Activated CD8-positive, alpha-beta memory T cell treated with anti-CD3 and anti-CD28 coated beads for 36 hours (primary cell): ENCODE measurements around the gene AP2A2. TPM values are rescaled to one million over a fixed set of nuclear protein-coding genes. Genes with fewer than 3 reads are reported as not detected.

Experiments
- CTCF ChIA-PET: fragments of 350-600 bp; sonication (Branson Sonifier 250); formaldehyde crosslinking; loops from one replicate; lab custom pipeline; 2021; ENCODE audit warnings: antibody characterized with exemption; lab: Charles Lee
- POLR2A ChIA-PET: fragments of 350-600 bp; sonication (Branson Sonifier 250); formaldehyde crosslinking; loops from one replicate; lab custom pipeline; 2021; ENCODE audit warnings: antibody characterized with exemption; lab: Charles Lee
- total RNA-seq, 2 experiments: library from RNA; stranded (reverse); gene quantifications; one replicate each; pipeline ENCODE4 v1.2.3, GENCODE V29; 2021

The AP2A2 gene
- total RNA-seq, 2 experiments from 2014 or later = 37.8 to 38.3 TPM

- ChIA-PET POLR2A (no interaction called here), CTCF (no interaction called here)
Measured at GRCh38 chr11:963852-964251, 38.2 kb downstream of the AP2A2 start.

DNA sequence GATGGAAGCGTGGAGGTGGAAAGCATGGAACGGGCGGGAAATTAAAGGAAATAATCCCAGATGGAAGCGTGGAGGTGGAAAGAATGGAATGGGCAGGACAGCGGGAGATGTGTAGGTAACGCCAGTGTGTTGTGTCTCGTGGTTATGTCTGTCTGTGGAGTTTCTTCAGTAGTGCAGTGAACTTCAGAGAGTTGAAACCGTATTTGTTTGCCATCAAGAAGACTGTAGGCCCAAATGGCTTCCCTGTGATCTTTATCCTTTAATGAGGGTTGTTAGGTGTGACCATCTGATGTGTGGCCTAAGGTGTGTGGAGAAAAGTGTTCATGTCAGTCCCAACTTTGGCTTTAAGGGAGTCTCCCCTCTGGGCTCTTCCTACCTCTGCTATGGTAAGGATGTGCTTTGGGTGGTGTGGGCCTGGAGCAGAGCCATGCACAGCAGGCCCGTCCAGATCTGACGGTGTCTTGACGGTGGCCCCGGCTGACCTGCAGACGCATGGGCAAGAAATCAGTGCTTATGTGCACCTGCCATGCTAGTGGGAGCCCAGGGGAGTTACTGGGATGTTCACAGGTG is 39.6 kb downstream of the AP2A2 start:
- CTCF ChIA-PET = no interaction called here
- POLR2A ChIA-PET = no interaction called here

DNA sequence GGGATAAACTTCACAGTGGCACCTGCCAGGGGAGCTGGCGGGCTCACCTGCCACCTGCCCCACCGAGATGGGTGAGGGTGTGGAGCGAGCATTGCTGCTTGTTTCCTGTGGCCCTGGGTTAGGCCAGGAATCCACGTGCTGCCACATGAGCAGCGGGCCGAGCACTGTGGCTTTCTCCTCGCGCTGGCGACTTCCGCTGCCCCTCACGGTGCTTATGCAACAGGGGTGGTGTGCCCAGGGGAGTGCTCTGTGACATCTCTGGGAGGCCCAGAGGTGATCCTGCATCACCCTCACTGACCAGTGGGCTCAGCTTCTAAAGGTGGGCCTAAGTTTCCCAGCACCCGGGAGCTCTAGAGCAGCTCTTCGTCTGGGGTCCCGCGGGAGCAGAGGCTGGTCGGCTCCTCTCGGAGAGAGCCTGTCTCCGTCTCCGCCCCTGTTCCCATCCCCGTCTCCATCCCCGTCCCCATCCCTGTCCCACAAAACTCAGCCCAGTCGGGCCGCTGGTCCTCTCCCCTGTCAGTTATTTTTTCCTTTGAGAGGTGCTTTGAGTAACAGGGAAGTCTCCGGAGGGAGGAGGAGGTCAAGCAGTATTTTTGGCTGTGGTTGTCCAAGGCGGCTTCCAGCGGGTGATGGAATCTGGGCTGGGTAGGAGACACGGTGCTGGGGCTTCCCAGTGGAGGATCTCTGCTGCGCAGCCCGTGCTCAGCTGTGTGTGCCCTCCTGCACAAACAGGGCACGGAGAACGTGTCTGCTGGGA is 42.5 kb downstream of the AP2A2 start:
- ChIA-PET POLR2A (no interaction called here), CTCF (no interaction called here)

DNA sequence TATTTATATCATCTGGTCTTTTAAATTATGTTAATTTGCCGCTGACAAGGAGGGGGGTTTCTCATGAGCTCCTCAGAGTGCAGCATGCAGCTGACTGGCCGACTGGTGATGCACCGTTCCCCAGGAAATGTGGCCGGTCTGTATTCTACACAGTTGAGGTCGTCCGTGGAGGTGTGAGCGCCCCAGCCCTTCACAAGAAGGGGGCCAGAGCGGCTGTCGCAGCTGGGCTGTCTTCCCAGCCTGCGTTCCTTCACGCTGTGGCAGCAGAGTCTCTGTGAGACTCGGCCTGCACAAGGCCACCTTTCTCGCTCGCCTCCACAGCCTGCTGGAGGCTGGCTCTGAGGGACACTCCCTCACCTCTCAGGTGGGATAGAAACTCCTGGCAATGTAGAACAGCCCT is 43.2 kb downstream of the AP2A2 start:
- CTCF ChIA-PET = no interaction called here
- POLR2A ChIA-PET = no interaction called here

DNA sequence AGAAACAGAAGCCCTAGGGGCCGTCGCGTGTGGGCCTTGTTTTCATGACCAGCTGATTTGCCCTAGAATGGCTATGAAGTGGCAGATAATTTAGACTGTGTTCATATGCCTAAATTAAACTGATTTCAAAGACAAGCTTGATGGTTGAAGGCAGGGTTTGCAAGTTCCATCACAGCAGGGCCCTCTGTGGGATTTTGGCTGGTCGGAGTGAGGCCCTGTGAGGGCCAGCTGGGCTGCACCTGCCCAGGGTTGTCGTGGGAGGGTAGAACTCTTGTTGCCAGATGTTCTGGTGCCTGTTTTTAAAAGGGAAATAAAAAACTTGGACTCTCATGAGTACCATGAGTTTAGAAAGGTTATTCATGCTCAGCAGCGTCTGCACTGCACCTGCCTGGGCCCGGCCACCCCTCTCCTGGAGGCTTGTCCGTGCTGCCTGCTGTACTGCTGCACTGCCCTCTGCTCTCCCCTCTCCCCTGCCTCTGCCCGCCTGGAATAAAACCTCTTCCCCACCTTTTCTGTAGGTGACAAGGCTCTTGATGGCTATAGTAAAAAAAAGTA is 44.1 kb downstream of the AP2A2 start:
- ChIA-PET POLR2A (no interaction called here), CTCF (no interaction called here)

DNA sequence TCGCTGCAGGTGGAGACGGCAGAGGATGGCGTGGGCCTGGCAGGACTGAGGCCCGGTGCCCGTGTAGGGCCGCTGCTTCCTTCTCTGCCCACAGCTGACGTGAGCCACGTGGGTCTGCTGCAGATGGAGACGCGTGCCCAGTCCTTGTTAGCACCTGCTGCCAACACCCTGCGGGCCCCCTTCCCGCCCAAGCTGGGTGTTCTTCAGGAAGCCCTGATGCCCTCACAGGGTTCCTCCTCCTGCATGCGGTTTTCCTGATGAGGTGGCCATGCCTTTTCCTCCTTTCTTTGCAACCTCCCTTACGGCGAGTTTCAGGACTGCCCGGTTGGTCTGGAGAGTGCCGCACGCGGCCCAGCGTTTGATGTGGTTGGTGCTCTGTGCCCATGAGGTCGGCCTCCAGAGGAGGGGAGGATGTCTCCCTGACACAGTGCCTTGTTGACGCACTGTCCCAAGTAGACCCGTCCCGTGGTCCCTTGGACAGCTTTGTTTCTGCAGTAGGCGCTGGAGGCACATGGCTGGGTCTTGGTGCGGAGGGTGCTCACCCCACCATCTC is 44.7 kb downstream of the AP2A2 start:
- CTCF ChIA-PET = no interaction called here
- POLR2A ChIA-PET = no interaction called here

GRCh38 chr11:971092-971690 is 45.5 kb downstream of the AP2A2 start:
- CTCF ChIA-PET = no interaction called here
- POLR2A ChIA-PET = no interaction called here

DNA sequence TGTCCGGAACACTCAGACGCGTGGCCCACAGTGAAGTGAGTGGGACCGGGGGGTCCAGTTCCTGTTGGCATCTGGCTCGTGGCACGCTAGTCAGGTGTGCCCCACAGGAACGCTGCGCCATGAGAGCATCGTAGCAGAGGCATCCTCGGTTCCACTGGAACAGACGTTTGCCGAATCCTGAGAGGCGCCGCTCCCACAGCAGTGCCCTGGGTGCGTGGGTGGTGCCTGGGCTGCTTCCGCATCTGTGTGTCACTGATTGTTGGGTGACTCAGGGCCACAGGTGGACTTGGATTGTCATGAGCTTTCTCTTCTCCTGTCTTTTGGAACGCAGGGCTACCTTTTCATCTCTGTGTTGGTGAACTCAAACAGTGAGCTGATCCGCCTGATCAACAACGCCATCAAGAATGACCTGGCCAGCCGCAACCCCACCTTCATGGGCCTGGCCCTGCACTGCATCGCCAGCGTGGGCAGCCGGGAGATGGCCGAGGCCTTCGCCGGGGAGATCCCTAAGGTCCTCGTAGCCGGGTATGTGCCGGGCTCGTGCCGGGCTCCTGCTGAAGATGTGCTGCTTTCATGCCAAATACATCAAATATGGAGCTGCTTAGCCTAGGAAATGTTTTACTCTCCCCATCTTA is 46.2 kb downstream of the AP2A2 start:
- ChIA-PET CTCF (no interaction called here), POLR2A (no interaction called here)

- CTCF ChIA-PET = no interaction called here
Measured at GRCh38 chr11:972523-973211, 47.0 kb downstream of the AP2A2 start.

GRCh38 chr11:973237-973636 is 47.6 kb downstream of the AP2A2 start:
- ChIA-PET POLR2A (no interaction called here), CTCF (no interaction called here)

More at GRCh38 chr11:972523-973211, 47.0 kb downstream of the AP2A2 start:
- POLR2A ChIA-PET = no interaction called here

DNA sequence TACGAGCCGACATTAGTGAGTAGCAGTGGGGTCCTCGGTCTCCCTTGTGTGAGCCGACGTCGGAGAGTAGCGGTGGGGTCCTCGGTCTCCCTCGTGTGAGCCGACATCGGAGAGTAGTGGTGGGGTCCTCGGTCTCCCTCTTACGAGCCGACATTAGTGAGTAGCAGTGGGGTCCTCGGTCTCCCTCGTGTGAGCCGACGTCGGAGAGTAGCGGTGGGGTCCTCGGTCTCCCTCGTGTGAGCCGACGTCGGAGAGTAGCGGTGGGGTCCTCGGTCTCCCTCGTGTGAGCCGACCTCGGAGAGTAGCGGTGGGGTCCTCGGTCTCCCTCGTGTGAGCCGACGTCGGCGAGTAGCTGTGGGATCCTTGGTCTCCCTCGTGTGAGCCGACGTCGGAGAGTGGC is 49.7 kb downstream of the AP2A2 start:
- CTCF ChIA-PET = interaction anchor here (0.6 kb wide), 1 partner anchor 128 kb away, joined by 3 read pairs; no protein-coding TSS in a partner anchor
- POLR2A ChIA-PET = interaction anchor here (0.8 kb wide), 1 partner anchor 48 kb away, joined by 3 read pairs; no protein-coding TSS in a partner anchor

- POLR2A ChIA-PET = interaction anchor here (0.8 kb wide), 1 partner anchor 48 kb away, joined by 3 read pairs; no protein-coding TSS in a partner anchor
- CTCF ChIA-PET = interaction anchor here (0.6 kb wide), 1 partner anchor 128 kb away, joined by 3 read pairs; no protein-coding TSS in a partner anchor
Measured at GRCh38 chr11:975827-976226, 50.2 kb downstream of the AP2A2 start.

GRCh38 chr11:976431-977160 is 50.9 kb downstream of the AP2A2 start:
- CTCF ChIA-PET = no interaction called here
- POLR2A ChIA-PET = no interaction called here

- POLR2A ChIA-PET = no interaction called here
- CTCF ChIA-PET = interaction anchor here (0.6 kb wide), 1 partner anchor 40 kb away, joined by 3 read pairs; no protein-coding TSS in a partner anchor
Measured at GRCh38 chr11:977830-978720, 52.4 kb downstream of the AP2A2 start.

- POLR2A ChIA-PET = no interaction called here
- CTCF ChIA-PET = interaction anchor here (0.6 kb wide), 1 partner anchor 41 kb away, joined by 3 read pairs; no protein-coding TSS in a partner anchor
Measured at GRCh38 chr11:978781-979180, 53.1 kb downstream of the AP2A2 start.

DNA sequence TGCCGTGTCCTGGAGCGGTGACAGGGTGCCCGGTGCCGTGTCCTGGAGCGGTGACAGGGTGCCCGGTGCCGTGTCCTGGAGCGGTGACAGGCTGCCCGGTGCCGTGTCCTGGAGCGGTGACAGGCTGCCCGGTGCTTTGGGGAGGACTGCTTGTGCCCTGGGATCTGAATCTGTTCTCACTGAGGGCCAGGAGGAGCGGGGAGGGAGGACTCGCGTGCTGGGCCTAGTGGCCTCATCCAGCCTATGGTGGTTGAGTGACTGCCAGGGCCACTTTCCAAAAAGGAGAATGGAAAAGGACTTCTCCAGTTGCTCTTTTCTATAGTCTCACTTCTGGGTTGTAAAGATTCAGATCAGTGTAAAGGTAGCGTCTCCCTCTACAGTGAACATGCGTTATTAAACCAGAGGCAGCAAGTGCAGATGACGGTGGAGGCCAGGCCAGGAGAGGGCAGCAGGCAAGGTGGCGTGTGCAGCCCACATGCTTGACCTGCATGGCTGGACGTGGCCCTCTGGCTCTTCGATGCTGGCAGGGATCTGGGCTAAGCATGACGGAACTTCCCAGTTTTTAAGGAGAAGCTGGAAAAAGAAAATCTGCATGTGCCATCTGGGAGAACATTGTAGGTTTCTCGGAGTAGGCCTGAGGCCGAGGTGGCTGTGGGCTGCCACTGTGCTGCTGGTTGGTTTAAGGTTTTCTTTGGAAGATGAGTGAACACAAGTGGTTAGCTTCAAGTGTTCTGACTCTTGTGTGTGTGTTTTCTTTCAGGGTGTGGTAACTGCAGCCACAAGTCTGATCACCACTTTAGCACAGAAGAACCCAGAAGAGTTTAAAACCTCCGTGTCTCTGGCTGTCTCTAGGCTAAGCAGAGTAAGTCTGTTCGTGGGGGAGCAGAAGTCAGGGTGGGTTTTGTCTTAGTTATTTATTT is 55.0 kb downstream of the AP2A2 start:
- POLR2A ChIA-PET = no interaction called here
- CTCF ChIA-PET = no interaction called here
